OCI-LY7 (cell line): Measurements from ENCODE around the gene IMMP2L. TPM values are rescaled to one million over a fixed set of nuclear protein-coding genes. Genes with fewer than 3 reads are reported as not detected.

Experiments
- BruUV-seq: library from RNA; stranded (reverse); fragments of 400-500 nt; replicated peaks from 2 replicates; lab custom pipeline; 2021; lab: Mats Ljungman, UMichigan
- CTCF ChIA-PET: fragments of 300-600 bp; sonication (Branson Sonifier 250); formaldehyde crosslinking; loops from one replicate; lab custom pipeline; 2022; ENCODE audit warnings: antibody characterized with exemption; ENCODE audit not compliant: unreplicated experiment; lab: Charles Lee
- POLR2A ChIA-PET: fragments of 300-600 bp; sonication (Branson Sonifier 250); formaldehyde crosslinking; loops from one replicate; lab custom pipeline; 2022; ENCODE audit warnings: antibody characterized with exemption; lab: Charles Lee
- DNase-seq: peaks from one replicate; pipeline ENCODE4 v3.0.0-alpha.2; 2015; ENCODE audit warnings: low spot score
- H2AFZ ChIP-seq: fragments of 200-600 bp; sonication (generic), shearing (Covaris generic); 2 replicates; pipeline ENCODE4 v1.6.1; 2014; ENCODE audit warnings: mild to moderate bottlenecking, antibody characterized with exemption, low read length, moderate library complexity
- H3K27ac ChIP-seq: fragments of 200-600 bp; sonication (generic); 2 replicates; pipeline ENCODE4 v1.5.1; 2014; ENCODE audit warnings: mixed run types, low read depth, mild to moderate bottlenecking, moderate library complexity, low read length, inconsistent platforms; ENCODE audit not compliant: poor library complexity, severe bottlenecking
- H3K36me3 ChIP-seq: fragments of 200-600 bp; sonication (generic); 2 replicates; pipeline ENCODE4 v1.6.1; 2014; ENCODE audit warnings: mild to moderate bottlenecking, antibody characterized with exemption, low read length, moderate library complexity, mixed read lengths; ENCODE audit not compliant: insufficient read depth
- H3K4me1 ChIP-seq: fragments of 200-600 bp; sonication (generic); 2 replicates; pipeline ENCODE4 v1.5.1; 2014; ENCODE audit warnings: mild to moderate bottlenecking, low read length; ENCODE audit not compliant: insufficient read depth, poor library complexity, severe bottlenecking
- H3K4me2 ChIP-seq: fragments of 200-600 bp; sonication (generic); 2 replicates; pipeline ENCODE4 v1.6.1; 2014; ENCODE audit warnings: mild to moderate bottlenecking, low read length
- H3K4me3 ChIP-seq: fragments of 200-600 bp; sonication (generic); 2 replicates; pipeline ENCODE4 v1.5.1; 2014; ENCODE audit warnings: mild to moderate bottlenecking, low read depth, low read length; ENCODE audit not compliant: poor library complexity, severe bottlenecking
- H3K79me2 ChIP-seq: fragments of 200-600 bp; sonication (generic); 2 replicates; pipeline ENCODE4 v1.6.1; 2016; ENCODE audit warnings: low read depth, mild to moderate bottlenecking, low read length, moderate library complexity, mixed read lengths; ENCODE audit not compliant: insufficient read depth
- H3K9me2 ChIP-seq: fragments of 200-600 bp; sonication (generic); 2 replicates; pipeline ENCODE4 v1.6.1; 2016; ENCODE audit warnings: mild to moderate bottlenecking, low read length, mixed read lengths; ENCODE audit not compliant: insufficient read depth
- H3K9me3 ChIP-seq: fragments of 200-600 bp; sonication (generic); 2 replicates; pipeline ENCODE4 v1.6.1; 2014; ENCODE audit warnings: mild to moderate bottlenecking, mixed run types, low read length, mixed read lengths
- H4K20me1 ChIP-seq: fragments of 200-600 bp; sonication (generic); 2 replicates; pipeline ENCODE4 v1.6.1; 2014; ENCODE audit warnings: mild to moderate bottlenecking, antibody characterized with exemption, low read length, moderate library complexity, mixed read lengths; ENCODE audit not compliant: insufficient read depth
- CTCF ChIP-seq: fragments of 200-600 bp; sonication (generic); conservative IDR thresholded peaks from 2 replicates; pipeline ENCODE4 v1.5.1; 2014; ENCODE audit warnings: mild to moderate bottlenecking, antibody characterized with exemption, low read length, moderate library complexity, mixed read lengths
- EZH2phosphoT487 ChIP-seq: fragments of 200-600 bp; sonication (generic); IDR thresholded peaks from 2 replicates; pipeline ENCODE4 v1.6.1; 2018; ENCODE audit warnings: low read depth, borderline replicate concordance, mild to moderate bottlenecking, mixed run types, antibody characterized with exemption, low read length, moderate library complexity, mixed read lengths
- intact Hi-C: fragments of 100-400 bp; cut with micrococcal nuclease; formaldehyde crosslinking; loops from one replicate; pipeline ENCODE4 v1.10.0; 2022; ENCODE audit not compliant: unreplicated experiment
- total RNA-seq, 2 experiments: library from RNA; depleted of rRNA in 1 of 2; stranded (reverse); fragments of >200 nt in 1 of 2; shearing (Covaris generic) in 1 of 2; gene quantifications; 2 replicates each; pipeline ENCODE4 v1.2.3, GENCODE V29; 2014 to 2022

Gene IMMP2L
- total RNA-seq, 2 experiments from 2014 or later = 8.0 to 25.4 TPM

GRCh38 chr7:110724811-110725210 is 837.5 kb downstream of the IMMP2L start:
- H3K4me3 ChIP-seq = no peak overlapping the region
- no peaks in the 10 kb centered on the region for H3K9me2 ChIP-seq
- no peak for DNase-seq
- H3K9me3 ChIP-seq = no peaks in the 10 kb centered on the region
- no peaks in the 10 kb centered on the region for H4K20me1 ChIP-seq
- intact Hi-C loops = no loop called here
- ChIA-PET CTCF (no interaction called here), POLR2A (interaction anchor here (0.7 kb wide), 1 partner anchor 380 kb away, joined by 4 read pairs; no protein-coding TSS in a partner anchor)
- no peaks in the 10 kb centered on the region for H3K79me2 ChIP-seq
- no peak overlapping the region for H3K27ac ChIP-seq
- no peaks in the 10 kb centered on the region for H3K4me1 ChIP-seq
- TF ChIP-seq EZH2phosphoT487 = no peak
- TF ChIP-seq CTCF = no peak
- H3K4me2 ChIP-seq = no peak overlapping the region
- H2AFZ ChIP-seq = no peak overlapping the region
- H3K36me3 ChIP-seq = no peaks in the 10 kb centered on the region
- no TSS peak for BruUV-seq

- no peak for DNase-seq
- no peak overlapping the region for H3K4me3 ChIP-seq
- no peaks in the 10 kb centered on the region for H3K36me3 ChIP-seq
- POLR2A ChIA-PET = interaction anchor here (0.7 to 0.9 kb wide), 3 partner anchors 18 to 83 kb away, joined by 3 to 4 read pairs (median 3); no protein-coding TSS in a partner anchor
- intact Hi-C loops = no loop called here
- no peak overlapping the region for H3K4me2 ChIP-seq
- H4K20me1 ChIP-seq = no peaks in the 10 kb centered on the region
- no peak overlapping the region for H3K27ac ChIP-seq
- CTCF ChIA-PET = no interaction called here
- no peak overlapping the region for H2AFZ ChIP-seq
- H3K9me2 ChIP-seq = no peaks in the 10 kb centered on the region
- H3K79me2 ChIP-seq = no peaks in the 10 kb centered on the region
- H3K4me1 ChIP-seq = no peaks in the 10 kb centered on the region
- TF ChIP-seq CTCF (no peak), EZH2phosphoT487 (no peak)
- no TSS peak for BruUV-seq
- H3K9me3 ChIP-seq = no peaks in the 10 kb centered on the region
Observed at GRCh38 chr7:110721395-110721794, 840.9 kb downstream of the IMMP2L start.

GRCh38 chr7:110720626-110721025 is 841.7 kb downstream of the IMMP2L start:
- Histone ChIP-seq H3K4me1 (no peaks in the 10 kb centered on the region), H3K9me3 (no peaks in the 10 kb centered on the region), H3K9me2 (no peaks in the 10 kb centered on the region), H3K27ac (no peak overlapping the region), H4K20me1 (no peaks in the 10 kb centered on the region), H3K36me3 (no peaks in the 10 kb centered on the region), H2AFZ (no peak overlapping the region), H3K4me2 (no peak overlapping the region), H3K4me3 (no peak overlapping the region), H3K79me2 (no peaks in the 10 kb centered on the region)
- BruUV-seq = no TSS peak
- ChIA-PET POLR2A (interaction anchor here (0.6 to 0.9 kb wide), 4 partner anchors 19 to 259 kb away, joined by 3 to 4 read pairs (median 3); no protein-coding TSS in a partner anchor), CTCF (no interaction called here)
- intact Hi-C loops = no loop called here
- no peak for DNase-seq
- no peak for TF ChIP-seq EZH2phosphoT487
- no peak for TF ChIP-seq CTCF
